ENCODE data around the gene IKZF3. TPM values are rescaled to one million over a fixed set of nuclear protein-coding genes. Genes with fewer than 3 reads are reported as not detected.

Gene IKZF3
- total and polyA plus RNA-seq, 10 of the 15 experiments (the other 5 are each of a cell fraction or from before 2014, with no cell fraction given): 5.5 to 98.2 (median 47.6) TPM

DNA sequence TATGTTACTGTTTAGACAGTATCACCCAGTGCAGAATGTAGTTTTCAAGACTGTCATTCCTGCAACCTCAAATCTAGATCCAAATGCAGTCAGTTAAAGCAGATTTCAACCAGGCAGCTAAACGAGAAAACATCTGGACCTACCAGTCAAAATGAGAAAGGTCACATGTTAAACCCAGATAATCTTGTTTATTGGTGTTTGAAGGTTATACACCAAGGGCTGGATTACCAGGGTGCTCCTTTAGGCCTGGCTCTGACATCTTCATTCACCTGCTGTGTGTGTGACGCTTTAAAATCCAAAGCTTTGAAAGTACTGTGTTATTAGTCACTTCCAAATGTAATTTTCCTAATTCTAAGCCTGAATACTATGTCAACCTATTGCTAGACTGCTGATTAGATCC is 54.9 kb downstream of the IKZF3 start:
- no peaks in the 10 kb centered on the region for H4K20me1 ChIP-seq (ENCODE audit: control insufficient read depth, insufficient read depth)
- ChIA-PET POLR2A (interaction anchor here (2.5 kb wide), 1 partner anchor 34 kb away, joined by 7 read pairs; no protein-coding TSS in a partner anchor), SMC1A (ENCODE audit: uncharacterized antibody, unreplicated experiment) (interaction anchor here (1.6 to 4.7 kb wide), 3 partner anchors 11 to 52 kb away, joined by 5 to 35 read pairs (median 7); no protein-coding TSS in a partner anchor), CTCF (no interaction called here), RAD21 (ENCODE audit: unreplicated experiment) (no interaction called here)
- TF ChIP-seq SMAD1 (IDR thresholded peaks at IDR 0.05; ENCODE audit: low read depth, partially characterized antibody): no peak
- TF ChIP-seq, protein P1, sequence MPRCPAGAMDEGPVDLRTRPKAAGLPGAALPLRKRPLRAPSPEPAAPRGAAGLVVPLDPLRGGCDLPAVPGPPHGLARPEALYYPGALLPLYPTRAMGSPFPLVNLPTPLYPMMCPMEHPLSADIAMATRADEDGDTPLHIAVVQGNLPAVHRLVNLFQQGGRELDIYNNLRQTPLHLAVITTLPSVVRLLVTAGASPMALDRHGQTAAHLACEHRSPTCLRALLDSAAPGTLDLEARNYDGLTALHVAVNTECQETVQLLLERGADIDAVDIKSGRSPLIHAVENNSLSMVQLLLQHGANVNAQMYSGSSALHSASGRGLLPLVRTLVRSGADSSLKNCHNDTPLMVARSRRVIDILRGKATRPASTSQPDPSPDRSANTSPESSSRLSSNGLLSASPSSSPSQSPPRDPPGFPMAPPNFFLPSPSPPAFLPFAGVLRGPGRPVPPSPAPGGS (IDR thresholded peaks at IDR 0.05; ENCODE audit: borderline replicate concordance, insufficient read depth, low read depth, low read length, poor library complexity, severe bottlenecking): no peak
- TF ChIP-seq SUZ12 (IDR thresholded peaks at IDR 0.05; ENCODE audit: unreplicated experiment): no peak
- TF ChIP-seq TCF12 (IDR thresholded peaks at IDR 0.05; ENCODE audit: low read depth, low read length): 0 out of 2 replicates have a peak, but pooled peaks have one; percentile 29
- 0 out of 2 replicates have a peak, but pooled peaks have one; percentile 24 for TF ChIP-seq JUNB (IDR thresholded peaks at IDR 0.05)
- 0 out of 2 replicates have a peak, but pooled peaks have one; percentile 28 for TF ChIP-seq IRF4 (IDR thresholded peaks at IDR 0.05; ENCODE audit: low read depth, low read length)
- no peak for TF ChIP-seq BRCA1 (IDR thresholded peaks at IDR 0.05; ENCODE audit: low read depth, low read length)
- 0 out of 2 replicates have a peak, but pooled peaks have one; percentile 51 for TF ChIP-seq TCF3 (IDR thresholded peaks at IDR 0.05; ENCODE audit: borderline replicate concordance, insufficient read depth, low read depth, low read length)
- TF ChIP-seq SRF (IDR thresholded peaks at IDR 0.05; ENCODE audit: low read depth in 2 of 2, low read length in 2 of 2): no peak
- no peak for TF ChIP-seq GABPA (IDR thresholded peaks at IDR 0.05; ENCODE audit: low read depth)
- H2AFZ ChIP-seq (ENCODE audit: control insufficient read depth, low read depth, low read length): no peak overlapping the region
- no TSS peak for BruUV-seq (replicated peaks)
- no peak overlapping the region for H3K4me3 ChIP-seq
- in situ Hi-C loops (cut with MboI) (no loop called here), intact Hi-C loops (cut with micrococcal nuclease; ENCODE audit: unreplicated experiment) (no loop called here)
- FAIRE-seq (no peak), DNase-seq (ENCODE audit: low read depth, low spot score) (no peak), ATAC-seq (peak; percentile 56)
- no peak overlapping the region for H3K4me2 ChIP-seq (ENCODE audit: control insufficient read depth, insufficient read depth)
- H3K9me3 ChIP-seq (replicated peaks; ENCODE audit: control insufficient read depth, insufficient read depth, low read length): no peaks in the 10 kb centered on the region
- peaks cover 40% of the 10 kb centered on the region for H3K79me2 ChIP-seq (ENCODE audit: control insufficient read depth, insufficient read depth, low read length)
- 48% methylated on average over 2 of the region's 2 CpGs for WGBS (ENCODE audit: insufficient coverage, insufficient replicate concordance, low lambda C conversion rate, missing lambda C conversion rate)
- peaks cover 3 to 32% of the 10 kb centered on the region in 2 experiments for H3K36me3 ChIP-seq (ENCODE audit: control insufficient read depth in 2 of 2, insufficient read depth in 2 of 2, low read length in 1 of 2)
- H3K4me1 ChIP-seq (ENCODE audit: control insufficient read depth, insufficient read depth, low read length): peaks cover 9% of the 10 kb centered on the region; the same call in 1 of the 2 replicates
- no peaks in the 10 kb centered on the region for H3K27me3 ChIP-seq (replicated peaks in 1 of 2; ENCODE audit: control insufficient read depth in 2 of 2, insufficient read depth in 2 of 2, low read length in 1 of 2)
- H3K27ac ChIP-seq (ENCODE audit: control insufficient read depth, insufficient read depth): no peak overlapping the region
- no peak overlapping the region for H3K9ac ChIP-seq (ENCODE audit: control insufficient read depth, insufficient read depth, low read length)
